ENCODE measurements around the gene CTSL.

The CTSL gene

GRCh38 chr9:87699835-87700234 is 26.1 kb upstream of the CTSL start:
- in situ Hi-C loops (cut with MboI; ENCODE audit: low pct_unique_long_range_greater_than_20kb, low sequenced_read_pairs, unreplicated experiment) = no loop called here
- DNase-seq (ENCODE audit: low spot score) = no peak
- TF ChIP-seq CTCF (IDR thresholded peaks at IDR 0.05; ENCODE audit: extremely low read depth, insufficient read depth, missing control alignments) = no peak

GRCh38 chr9:87701491-87701890 is 24.4 kb upstream of the CTSL start:
- TF ChIP-seq CTCF (IDR thresholded peaks at IDR 0.05; ENCODE audit: extremely low read depth, insufficient read depth, missing control alignments) = no peak
- in situ Hi-C loops (cut with MboI; ENCODE audit: low pct_unique_long_range_greater_than_20kb, low sequenced_read_pairs, unreplicated experiment) = no loop called here
- DNase-seq (ENCODE audit: low spot score) = no peak

GRCh38 chr9:87701931-87702421 is 23.9 kb upstream of the CTSL start:
- in situ Hi-C loops (cut with MboI; ENCODE audit: low pct_unique_long_range_greater_than_20kb, low sequenced_read_pairs, unreplicated experiment) = no loop called here
- no peak for DNase-seq (ENCODE audit: low spot score)
- TF ChIP-seq CTCF (IDR thresholded peaks at IDR 0.05; ENCODE audit: extremely low read depth, insufficient read depth, missing control alignments) = no peak

GRCh38 chr9:87702921-87703320 is 23.0 kb upstream of the CTSL start:
- no peak for DNase-seq (ENCODE audit: low spot score)
- no peak for TF ChIP-seq CTCF (IDR thresholded peaks at IDR 0.05; ENCODE audit: extremely low read depth, insufficient read depth, missing control alignments)
- in situ Hi-C loops (cut with MboI; ENCODE audit: low pct_unique_long_range_greater_than_20kb, low sequenced_read_pairs, unreplicated experiment) = no loop called here

GRCh38 chr9:87703636-87704276 is 22.2 kb upstream of the CTSL start:
- TF ChIP-seq CTCF (IDR thresholded peaks at IDR 0.05; ENCODE audit: extremely low read depth, insufficient read depth, missing control alignments) = no peak
- in situ Hi-C loops (cut with MboI; ENCODE audit: low pct_unique_long_range_greater_than_20kb, low sequenced_read_pairs, unreplicated experiment) = no loop called here
- DNase-seq (ENCODE audit: low spot score) = no peak

- in situ Hi-C loops (cut with MboI; ENCODE audit: low pct_unique_long_range_greater_than_20kb, low sequenced_read_pairs, unreplicated experiment) = no loop called here
- no peak for TF ChIP-seq CTCF (IDR thresholded peaks at IDR 0.05; ENCODE audit: extremely low read depth, insufficient read depth, missing control alignments)
- DNase-seq (ENCODE audit: low spot score) = no peak
These were observed 21.6 kb upstream of the CTSL start for GRCh38 chr9:87704342-87704741.

Measured in GM13977 (cell line).